ENCODE data around the gene RPTOR. TPM values are rescaled to one million over a fixed set of nuclear protein-coding genes. Genes with fewer than 3 reads are reported as not detected.

RPTOR gene
- total RNA-seq, 1 experiment from 2014 or later: 58.0 TPM

GRCh38 chr17:80509311-80509710 lies 35.3 kb upstream of the RPTOR start:
- TF ChIP-seq REST (IDR thresholded peaks at IDR 0.05; ENCODE audit: insufficient read depth in 1 of 2, low read depth in 2 of 2, low read length in 1 of 2) (no peak), SIN3A (IDR thresholded peaks at IDR 0.05; ENCODE audit: borderline replicate concordance, insufficient read depth, low read depth, low read length) (no peak), CTCF (IDR thresholded peaks at IDR 0.05) (no peak), POLR2AphosphoS5 (IDR thresholded peaks at IDR 0.05; ENCODE audit: low read depth, low read length) (no peak), TCF7L2 (IDR thresholded peaks at IDR 0.05; ENCODE audit: low read depth, low read length) (no peak)
- CTCF ChIA-PET: no interaction called here
- Histone ChIP-seq H3K27me3 (ENCODE audit: control insufficient read depth, insufficient read depth, low read length) (peaks cover 6% of the 10 kb centered on the region; the same call in 1 of the 2 replicates), H3K4me1 (ENCODE audit: control insufficient read depth, insufficient read depth, low read length) (no peaks in the 10 kb centered on the region), H3K9me3 (ENCODE audit: control insufficient read depth, insufficient read depth, low read depth, low read length) (no peaks in the 10 kb centered on the region), H3K27ac (ENCODE audit: low read length) (no peak overlapping the region), H3K36me3 (ENCODE audit: control insufficient read depth, insufficient read depth, low read length) (no peaks in the 10 kb centered on the region), H3K4me3 (ENCODE audit: low read depth in 2 of 2, low read length in 2 of 2) (no peak overlapping the region)
- ATAC-seq: no peak
- no peak for DNase-seq (ENCODE audit: low read depth, low spot score)
- in situ Hi-C loops (cut with HindIII; ENCODE audit: low pct_unique_long_range_greater_than_20kb, low sequenced_read_pairs): no loop called here
- intact Hi-C loops (cut with micrococcal nuclease; ENCODE audit: unreplicated experiment): no loop called here
- POLR2A ChIA-PET: no interaction called here
- BruUV-seq (replicated peaks): no TSS peak

- no peak for TF ChIP-seq POLR2AphosphoS5 (IDR thresholded peaks at IDR 0.05; ENCODE audit: low read depth, low read length)
- TF ChIP-seq SIN3A (IDR thresholded peaks at IDR 0.05; ENCODE audit: borderline replicate concordance, insufficient read depth, low read depth, low read length): no peak
- no peak for TF ChIP-seq REST (IDR thresholded peaks at IDR 0.05; ENCODE audit: insufficient read depth in 1 of 2, low read depth in 2 of 2, low read length in 1 of 2)
- TF ChIP-seq TCF7L2 (IDR thresholded peaks at IDR 0.05; ENCODE audit: low read depth, low read length): no peak
- no peak for TF ChIP-seq CTCF (IDR thresholded peaks at IDR 0.05)
- DNase-seq (ENCODE audit: low read depth, low spot score): no peak
- Histone ChIP-seq H3K36me3 (ENCODE audit: control insufficient read depth, insufficient read depth, low read length) (no peaks in the 10 kb centered on the region), H3K27ac (ENCODE audit: low read length) (no peak overlapping the region), H3K4me3 (ENCODE audit: low read depth in 2 of 2, low read length in 2 of 2) (no peak overlapping the region), H3K27me3 (ENCODE audit: control insufficient read depth, insufficient read depth, low read length) (peaks cover 4% of the 10 kb centered on the region; the same call in 1 of the 2 replicates), H3K4me1 (ENCODE audit: control insufficient read depth, insufficient read depth, low read length) (no peaks in the 10 kb centered on the region), H3K9me3 (ENCODE audit: control insufficient read depth, insufficient read depth, low read depth, low read length) (no peaks in the 10 kb centered on the region)
- in situ Hi-C loops (cut with HindIII; ENCODE audit: low pct_unique_long_range_greater_than_20kb, low sequenced_read_pairs) (no loop called here), intact Hi-C loops (cut with micrococcal nuclease; ENCODE audit: unreplicated experiment) (no loop called here)
- ChIA-PET POLR2A (no interaction called here), CTCF (no interaction called here)
- BruUV-seq (replicated peaks): no TSS peak
- ATAC-seq: no peak; the same call in 1 of the 2 replicates
These were observed 34.5 kb upstream of the RPTOR start for GRCh38 chr17:80510132-80510531.
